Natural killer cell (primary cell): ENCODE measurements around the gene GRIK1. TPM values are rescaled to one million over a fixed set of nuclear protein-coding genes. Genes with fewer than 3 reads are reported as not detected.

Source experiments
- ATAC-seq, 3 donors: fragments of 150-1000 bp in 2 of 3; fragments of 200-7000 bp in 1 of 3; cut with Tn5 transposase; 1 replicate in 1 of 3; 2 replicates in 2 of 3; pipeline ENCODE4 v1.10.0; 2021; ENCODE audit warnings: mild to moderate bottlenecking in 2 of 3, moderate library complexity in 2 of 3
- DNase-seq, 2 donors: peaks; one replicate each; pipeline versions ENCODE4 v3.0.0 to v3.0.0-alpha.2; 2013 to 2021; ENCODE audit warnings: mixed read lengths in 1 of 2
- H3K27ac ChIP-seq: one replicate; pipeline ENCODE4 v1.5.1; 2013; ENCODE audit warnings: mild to moderate bottlenecking, low read length
- H3K27me3 ChIP-seq: one replicate; pipeline ENCODE4 v1.6.1; 2013; ENCODE audit warnings: low read length; ENCODE audit not compliant: control insufficient read depth, insufficient read depth
- H3K36me3 ChIP-seq: one replicate; pipeline ENCODE4 v1.6.1; 2013; ENCODE audit warnings: low read length; ENCODE audit not compliant: control insufficient read depth, insufficient read depth
- H3K4me1 ChIP-seq: one replicate; pipeline ENCODE4 v1.6.1; 2013; ENCODE audit warnings: low read length; ENCODE audit not compliant: control insufficient read depth, insufficient read depth
- H3K4me3 ChIP-seq: one replicate; pipeline ENCODE4 v1.5.1; 2013; ENCODE audit warnings: low read length
- H3K9me3 ChIP-seq: one replicate; pipeline ENCODE4 v1.6.1; 2013; ENCODE audit warnings: low read length; ENCODE audit not compliant: control insufficient read depth, insufficient read depth
- H3K27ac Mint-ChIP-seq, 2 donors: one replicate each; pipeline ENCODE4 v1.8.0; 2022; ENCODE audit warnings: mild to moderate bottlenecking in 2 of 2, mixed read lengths in 2 of 2, moderate library complexity in 1 of 2
- H3K27me3 Mint-ChIP-seq, 2 donors: one replicate each; pipeline ENCODE4 v1.8.0; 2022; ENCODE audit warnings: low read depth in 2 of 2, mixed read lengths in 2 of 2
- H3K36me3 Mint-ChIP-seq: one replicate; pipeline ENCODE4 v1.8.0; 2022; ENCODE audit warnings: mixed read lengths
- H3K4me1 Mint-ChIP-seq, 2 donors: one replicate each; pipeline ENCODE4 v1.8.0; 2022; ENCODE audit warnings: mixed read lengths in 2 of 2
- H3K4me3 Mint-ChIP-seq: one replicate; pipeline ENCODE4 v1.8.0; 2022; ENCODE audit warnings: mild to moderate bottlenecking, moderate library complexity, mixed read lengths
- H3K9me3 Mint-ChIP-seq, 2 donors: one replicate each; pipeline ENCODE4 v1.8.0; 2022; ENCODE audit warnings: mixed read lengths in 2 of 2
- WGBS: methylation state at CpG from one replicate; pipeline ENCODE4 v1.1.7; 2013; ENCODE audit warnings: missing lambda C conversion rate; ENCODE audit not compliant: insufficient coverage; 5-methylcytosine and 5-hydroxymethylcytosine counted together
- intact Hi-C: fragments of 100-400 bp; cut with micrococcal nuclease; formaldehyde crosslinking; loops from one replicate; pipeline ENCODE4 v1.14.2; 2022
- total RNA-seq, 4 donors: library from RNA; stranded (reverse); fragments of 120-200 nt in 1 of 4; gene quantifications; one replicate each; pipeline versions ENCODE4 v1.2.3 to v1.2.4, GENCODE V29; 2013 to 2022
- TF ChIP-seq, protein P1 (sequence below): fragments of 200-600 bp; IDR thresholded peaks from one replicate; pipeline ENCODE4 v1.8.0; 2022; ENCODE audit warnings: antibody characterized with exemption

The GRIK1 gene
- total RNA-seq, 3 donors from 2014 or later (not counting 1 experiment from before 2014, with no cell fraction given), result not detected

DNA sequence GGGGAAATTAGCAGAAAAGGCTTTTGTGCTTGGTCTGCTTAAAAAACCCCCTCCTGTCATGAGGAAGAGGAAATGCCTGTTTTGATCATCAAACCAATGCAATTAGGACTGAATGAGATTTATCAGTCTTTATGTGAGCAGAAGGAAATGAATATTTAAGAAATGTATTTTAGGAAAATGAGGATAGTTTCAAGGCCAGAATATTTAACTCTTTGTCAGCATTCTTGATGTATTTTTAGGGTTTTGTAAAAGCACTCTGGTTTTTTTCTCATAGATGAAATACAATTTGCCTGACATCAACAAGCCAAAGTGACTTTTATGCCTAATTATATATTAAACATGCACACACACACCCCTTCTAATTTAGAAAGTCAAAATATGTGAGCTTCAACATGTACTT lies 213.8 kb downstream of the GRIK1 start:
- H3K9me3 Mint-ChIP-seq, result peaks cover 4 to 10% of the 10 kb centered on the region in 2 donors
- no peaks in the 10 kb centered on the region for H3K36me3 ChIP-seq
- ATAC-seq, result no peak
- no peak for DNase-seq
- TF ChIP-seq, protein P1, sequence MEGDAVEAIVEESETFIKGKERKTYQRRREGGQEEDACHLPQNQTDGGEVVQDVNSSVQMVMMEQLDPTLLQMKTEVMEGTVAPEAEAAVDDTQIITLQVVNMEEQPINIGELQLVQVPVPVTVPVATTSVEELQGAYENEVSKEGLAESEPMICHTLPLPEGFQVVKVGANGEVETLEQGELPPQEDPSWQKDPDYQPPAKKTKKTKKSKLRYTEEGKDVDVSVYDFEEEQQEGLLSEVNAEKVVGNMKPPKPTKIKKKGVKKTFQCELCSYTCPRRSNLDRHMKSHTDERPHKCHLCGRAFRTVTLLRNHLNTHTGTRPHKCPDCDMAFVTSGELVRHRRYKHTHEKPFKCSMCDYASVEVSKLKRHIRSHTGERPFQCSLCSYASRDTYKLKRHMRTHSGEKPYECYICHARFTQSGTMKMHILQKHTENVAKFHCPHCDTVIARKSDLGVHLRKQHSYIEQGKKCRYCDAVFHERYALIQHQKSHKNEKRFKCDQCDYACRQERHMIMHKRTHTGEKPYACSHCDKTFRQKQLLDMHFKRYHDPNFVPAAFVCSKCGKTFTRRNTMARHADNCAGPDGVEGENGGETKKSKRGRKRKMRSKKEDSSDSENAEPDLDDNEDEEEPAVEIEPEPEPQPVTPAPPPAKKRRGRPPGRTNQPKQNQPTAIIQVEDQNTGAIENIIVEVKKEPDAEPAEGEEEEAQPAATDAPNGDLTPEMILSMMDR, result no peak
- H3K4me3 Mint-ChIP-seq, result no peak overlapping the region
- no peaks in the 10 kb centered on the region for H3K27me3 Mint-ChIP-seq
- intact Hi-C loops, result no loop called here
- no peaks in the 10 kb centered on the region for H3K4me1 ChIP-seq
- no peaks in the 10 kb centered on the region for H3K36me3 Mint-ChIP-seq
- no peak overlapping the region for H3K27ac ChIP-seq
- no peak overlapping the region for H3K4me3 ChIP-seq
- H3K27ac Mint-ChIP-seq, result no peak overlapping the region
- H3K9me3 ChIP-seq, result no peaks in the 10 kb centered on the region
- no peaks in the 10 kb centered on the region for H3K4me1 Mint-ChIP-seq
- H3K27me3 ChIP-seq, result no peaks in the 10 kb centered on the region

- no peaks in the 10 kb centered on the region for H3K4me1 ChIP-seq
- Mint-ChIP-seq H3K9me3 (peaks cover 5 to 8% of the 10 kb centered on the region in 2 donors), H3K36me3 (no peaks in the 10 kb centered on the region), H3K4me1 (no peaks in the 10 kb centered on the region), H3K27me3 (no peaks in the 10 kb centered on the region), H3K4me3 (no peak overlapping the region), H3K27ac (no peak overlapping the region)
- H3K27ac ChIP-seq, result no peak overlapping the region
- intact Hi-C loops, result no loop called here
- H3K4me3 ChIP-seq, result no peak overlapping the region
- ATAC-seq (no peak), DNase-seq (no peak)
- TF ChIP-seq, protein P1, result no peak
- H3K9me3 ChIP-seq, result no peaks in the 10 kb centered on the region
- WGBS, result 87% methylated on average over 7 of the region's 9 CpGs
- no peaks in the 10 kb centered on the region for H3K36me3 ChIP-seq
- H3K27me3 ChIP-seq, result no peaks in the 10 kb centered on the region
Observed at GRCh38 chr21:29725025-29725736, 214.6 kb downstream of the GRIK1 start.

DNA sequence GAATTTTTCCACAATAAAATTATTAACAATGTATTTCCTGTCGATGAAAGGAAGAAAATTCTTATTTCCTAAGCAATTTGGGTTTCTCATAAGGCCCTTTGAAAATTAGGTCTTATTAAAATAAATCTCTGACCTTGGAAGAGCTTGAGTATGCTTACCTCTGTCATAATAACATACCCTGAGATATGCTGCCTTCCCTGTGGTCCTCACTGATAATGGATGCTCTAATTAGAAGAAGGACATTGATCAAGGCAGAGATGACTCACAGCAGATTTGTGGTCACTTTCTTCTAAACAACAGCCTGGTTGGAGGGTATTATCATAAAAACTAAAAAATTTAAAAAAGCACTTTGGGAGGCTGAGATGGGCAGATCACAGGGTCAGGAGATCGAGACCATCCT lies 217.8 kb downstream of the GRIK1 start:
- no peak for DNase-seq
- no peaks in the 10 kb centered on the region for H3K27me3 ChIP-seq
- H3K9me3 ChIP-seq, result peaks cover 3% of the 10 kb centered on the region

More for the DNA sequence above, 217.8 kb downstream of the GRIK1 start:
- intact Hi-C loops, result no loop called here
- Mint-ChIP-seq H3K27ac (no peak overlapping the region), H3K4me1 (no peaks in the 10 kb centered on the region), H3K36me3 (no peaks in the 10 kb centered on the region), H3K27me3 (no peaks in the 10 kb centered on the region), H3K9me3 (peaks cover 0 to 5% of the 10 kb centered on the region in 2 donors), H3K4me3 (no peak overlapping the region)
- TF ChIP-seq, protein P1, result no peak
- no peak overlapping the region for H3K27ac ChIP-seq
- no peaks in the 10 kb centered on the region for H3K36me3 ChIP-seq
- H3K4me1 ChIP-seq, result no peaks in the 10 kb centered on the region
- ATAC-seq, result no peak
- WGBS, result no CpG with 5 or more reads among the region's 2 CpGs
- no peak overlapping the region for H3K4me3 ChIP-seq
